Measurements from ENCODE around the gene DENR.
"Not testable (repeated sequence)": the region's sequence is repeated elsewhere in the genome, so short reads cannot be mapped to it uniquely, and the experiment has no call there.

DNA sequence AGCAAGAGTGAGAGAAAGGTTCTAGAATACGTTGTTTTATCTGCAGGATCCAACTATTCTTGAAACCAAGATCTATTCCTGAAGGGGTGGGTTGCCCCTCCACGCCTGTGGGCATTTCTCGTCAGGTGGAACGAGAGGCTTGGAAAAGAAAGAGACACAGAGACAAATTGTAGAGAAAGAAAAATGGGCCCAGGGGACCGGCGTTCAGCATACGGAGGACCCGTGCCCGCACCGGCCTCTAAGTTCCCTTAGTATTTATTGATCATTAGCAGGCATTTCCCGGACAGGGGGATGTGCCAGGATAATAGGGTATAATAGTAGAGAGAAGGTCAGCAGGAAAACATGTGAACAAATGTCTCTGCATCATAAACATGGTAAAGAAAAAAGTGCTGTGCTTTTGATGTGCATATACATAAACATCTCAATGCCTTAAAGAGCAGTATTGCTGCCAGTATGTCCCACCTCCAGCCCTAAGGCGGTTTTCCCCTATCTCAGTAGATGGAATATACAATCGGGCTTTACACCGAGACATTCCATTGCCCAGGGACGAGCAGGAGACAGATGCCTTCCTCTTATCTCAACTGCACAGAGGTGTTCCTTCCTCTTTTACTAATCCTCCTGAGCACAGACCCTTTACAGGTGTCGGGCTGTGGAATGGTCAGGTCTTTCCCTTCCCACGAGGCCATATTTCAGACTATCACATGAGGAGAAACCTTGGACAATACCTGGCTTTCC, 1.7 kb upstream of the DENR start:
- TF ChIP-seq, protein P1, sequence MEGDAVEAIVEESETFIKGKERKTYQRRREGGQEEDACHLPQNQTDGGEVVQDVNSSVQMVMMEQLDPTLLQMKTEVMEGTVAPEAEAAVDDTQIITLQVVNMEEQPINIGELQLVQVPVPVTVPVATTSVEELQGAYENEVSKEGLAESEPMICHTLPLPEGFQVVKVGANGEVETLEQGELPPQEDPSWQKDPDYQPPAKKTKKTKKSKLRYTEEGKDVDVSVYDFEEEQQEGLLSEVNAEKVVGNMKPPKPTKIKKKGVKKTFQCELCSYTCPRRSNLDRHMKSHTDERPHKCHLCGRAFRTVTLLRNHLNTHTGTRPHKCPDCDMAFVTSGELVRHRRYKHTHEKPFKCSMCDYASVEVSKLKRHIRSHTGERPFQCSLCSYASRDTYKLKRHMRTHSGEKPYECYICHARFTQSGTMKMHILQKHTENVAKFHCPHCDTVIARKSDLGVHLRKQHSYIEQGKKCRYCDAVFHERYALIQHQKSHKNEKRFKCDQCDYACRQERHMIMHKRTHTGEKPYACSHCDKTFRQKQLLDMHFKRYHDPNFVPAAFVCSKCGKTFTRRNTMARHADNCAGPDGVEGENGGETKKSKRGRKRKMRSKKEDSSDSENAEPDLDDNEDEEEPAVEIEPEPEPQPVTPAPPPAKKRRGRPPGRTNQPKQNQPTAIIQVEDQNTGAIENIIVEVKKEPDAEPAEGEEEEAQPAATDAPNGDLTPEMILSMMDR (IDR thresholded peaks at IDR 0.05; ENCODE audit: poor library complexity, severe bottlenecking) = not testable (repeated sequence)
- TF ChIP-seq EZH2 (IDR thresholded peaks at IDR 0.05; ENCODE audit: borderline replicate concordance, insufficient read depth, low read length, poor library complexity, severe bottlenecking); POLR2AphosphoS5 (IDR thresholded peaks at IDR 0.05); EP300 (conservative IDR thresholded peaks at IDR 0.05; ENCODE audit: poor library complexity, severe bottlenecking); RAD21 (conservative IDR thresholded peaks at IDR 0.05); TAF1 (IDR thresholded peaks at IDR 0.05; ENCODE audit: low read depth); MXI1 (conservative IDR thresholded peaks at IDR 0.05; ENCODE audit: poor library complexity, severe bottlenecking): not testable (repeated sequence)
- TF ChIP-seq, protein P2, sequence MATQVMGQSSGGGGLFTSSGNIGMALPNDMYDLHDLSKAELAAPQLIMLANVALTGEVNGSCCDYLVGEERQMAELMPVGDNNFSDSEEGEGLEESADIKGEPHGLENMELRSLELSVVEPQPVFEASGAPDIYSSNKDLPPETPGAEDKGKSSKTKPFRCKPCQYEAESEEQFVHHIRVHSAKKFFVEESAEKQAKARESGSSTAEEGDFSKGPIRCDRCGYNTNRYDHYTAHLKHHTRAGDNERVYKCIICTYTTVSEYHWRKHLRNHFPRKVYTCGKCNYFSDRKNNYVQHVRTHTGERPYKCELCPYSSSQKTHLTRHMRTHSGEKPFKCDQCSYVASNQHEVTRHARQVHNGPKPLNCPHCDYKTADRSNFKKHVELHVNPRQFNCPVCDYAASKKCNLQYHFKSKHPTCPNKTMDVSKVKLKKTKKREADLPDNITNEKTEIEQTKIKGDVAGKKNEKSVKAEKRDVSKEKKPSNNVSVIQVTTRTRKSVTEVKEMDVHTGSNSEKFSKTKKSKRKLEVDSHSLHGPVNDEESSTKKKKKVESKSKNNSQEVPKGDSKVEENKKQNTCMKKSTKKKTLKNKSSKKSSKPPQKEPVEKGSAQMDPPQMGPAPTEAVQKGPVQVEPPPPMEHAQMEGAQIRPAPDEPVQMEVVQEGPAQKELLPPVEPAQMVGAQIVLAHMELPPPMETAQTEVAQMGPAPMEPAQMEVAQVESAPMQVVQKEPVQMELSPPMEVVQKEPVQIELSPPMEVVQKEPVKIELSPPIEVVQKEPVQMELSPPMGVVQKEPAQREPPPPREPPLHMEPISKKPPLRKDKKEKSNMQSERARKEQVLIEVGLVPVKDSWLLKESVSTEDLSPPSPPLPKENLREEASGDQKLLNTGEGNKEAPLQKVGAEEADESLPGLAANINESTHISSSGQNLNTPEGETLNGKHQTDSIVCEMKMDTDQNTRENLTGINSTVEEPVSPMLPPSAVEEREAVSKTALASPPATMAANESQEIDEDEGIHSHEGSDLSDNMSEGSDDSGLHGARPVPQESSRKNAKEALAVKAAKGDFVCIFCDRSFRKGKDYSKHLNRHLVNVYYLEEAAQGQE (IDR thresholded peaks at IDR 0.05; ENCODE audit: borderline replicate concordance) = not testable (repeated sequence)

All from neural cell (in vitro differentiated cells).